NB4 (cell line): Measurements from ENCODE around the gene SRGAP3.

Source experiments
- POLR2A ChIP-seq: IDR thresholded peaks from 2 replicates; pipeline ENCODE4 v1.6.1; 2011; ENCODE audit warnings: mild to moderate bottlenecking; ENCODE audit not compliant: insufficient read length; ENCODE audit errors: extremely low read depth
- TF ChIP-seq, protein P1 (sequence below): IDR thresholded peaks from 2 replicates; pipeline ENCODE4 v1.6.1; 2011; ENCODE audit warnings: low read depth, low read length
- TF ChIP-seq, protein P2 (sequence below): IDR thresholded peaks from one replicate; pipeline ENCODE4 v1.5.1; 2012; ENCODE audit warnings: low read depth, low read length

DNA sequence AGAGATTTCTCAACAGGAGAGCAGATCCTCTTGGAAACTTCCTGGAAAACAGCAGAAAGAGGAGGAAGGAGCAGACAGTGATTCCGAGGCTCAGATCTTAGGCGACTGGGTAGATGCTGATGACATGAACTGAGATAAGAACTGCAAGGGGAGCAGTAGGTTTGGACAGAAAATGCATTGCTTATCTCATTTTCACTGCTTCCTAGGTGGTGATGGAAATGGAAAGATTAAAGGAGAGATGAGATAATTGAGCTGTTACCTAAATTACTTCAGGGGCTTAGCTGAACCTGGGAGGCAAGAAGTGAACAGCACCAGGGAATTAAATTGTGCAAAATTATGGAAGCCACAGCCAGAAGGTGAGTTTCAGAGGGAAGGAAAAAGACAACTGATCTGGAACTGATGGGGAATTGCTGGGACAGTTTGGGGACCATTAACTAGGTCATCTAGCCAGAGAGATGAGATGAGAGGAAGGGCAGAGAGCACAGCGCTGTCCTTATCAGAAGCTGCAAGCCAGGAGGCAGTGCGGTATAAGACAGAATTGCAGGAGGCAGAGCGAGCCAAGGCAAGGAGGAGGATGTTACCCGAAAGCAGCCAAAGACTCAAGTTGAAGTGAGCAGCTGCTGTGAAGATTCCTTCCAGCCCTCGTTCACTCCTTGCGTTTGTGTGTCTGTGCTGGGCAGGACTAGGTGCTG lies 140.4 kb downstream of the SRGAP3 start:
- TF ChIP-seq, protein P1, sequence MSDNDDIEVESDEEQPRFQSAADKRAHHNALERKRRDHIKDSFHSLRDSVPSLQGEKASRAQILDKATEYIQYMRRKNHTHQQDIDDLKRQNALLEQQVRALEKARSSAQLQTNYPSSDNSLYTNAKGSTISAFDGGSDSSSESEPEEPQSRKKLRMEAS = no peak
- TF ChIP-seq, protein P2, sequence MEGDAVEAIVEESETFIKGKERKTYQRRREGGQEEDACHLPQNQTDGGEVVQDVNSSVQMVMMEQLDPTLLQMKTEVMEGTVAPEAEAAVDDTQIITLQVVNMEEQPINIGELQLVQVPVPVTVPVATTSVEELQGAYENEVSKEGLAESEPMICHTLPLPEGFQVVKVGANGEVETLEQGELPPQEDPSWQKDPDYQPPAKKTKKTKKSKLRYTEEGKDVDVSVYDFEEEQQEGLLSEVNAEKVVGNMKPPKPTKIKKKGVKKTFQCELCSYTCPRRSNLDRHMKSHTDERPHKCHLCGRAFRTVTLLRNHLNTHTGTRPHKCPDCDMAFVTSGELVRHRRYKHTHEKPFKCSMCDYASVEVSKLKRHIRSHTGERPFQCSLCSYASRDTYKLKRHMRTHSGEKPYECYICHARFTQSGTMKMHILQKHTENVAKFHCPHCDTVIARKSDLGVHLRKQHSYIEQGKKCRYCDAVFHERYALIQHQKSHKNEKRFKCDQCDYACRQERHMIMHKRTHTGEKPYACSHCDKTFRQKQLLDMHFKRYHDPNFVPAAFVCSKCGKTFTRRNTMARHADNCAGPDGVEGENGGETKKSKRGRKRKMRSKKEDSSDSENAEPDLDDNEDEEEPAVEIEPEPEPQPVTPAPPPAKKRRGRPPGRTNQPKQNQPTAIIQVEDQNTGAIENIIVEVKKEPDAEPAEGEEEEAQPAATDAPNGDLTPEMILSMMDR = no peak
- TF ChIP-seq POLR2A = no peak
